Activated T-cell treated with anti-CD3 and anti-CD28 coated beads, Interleukin-2, amount 50 U/mL, for 1 hour (primary cell): Measurements from ENCODE around the gene TRERF1.
"Not testable (repeated sequence)": the region's sequence is repeated elsewhere in the genome, so short reads cannot be mapped to it uniquely, and the experiment has no call there.

ENCODE experiments used
- DNase-seq: peaks from one replicate; pipeline ENCODE4 v3.0.0-alpha.2; 2020

Gene TRERF1

GRCh38 chr6:42236682-42237473, 214.8 kb downstream of the TRERF1 start:
- no peak for DNase-seq

- no peak for DNase-seq
These were observed 215.7 kb downstream of the TRERF1 start for GRCh38 chr6:42236030-42236429.

- no peak for DNase-seq
These were observed 219.7 kb downstream of the TRERF1 start for GRCh38 chr6:42232035-42232434.

- DNase-seq: no peak
These were observed 221.1 kb downstream of the TRERF1 start for GRCh38 chr6:42230345-42231321.

- no peak for DNase-seq
These were observed 222.1 kb downstream of the TRERF1 start for GRCh38 chr6:42229506-42230119.

- DNase-seq: no peak
These were observed 223.4 kb downstream of the TRERF1 start for GRCh38 chr6:42228305-42228704.

- DNase-seq: no peak
These were observed 224.4 kb downstream of the TRERF1 start for GRCh38 chr6:42227173-42227850.

- no peak for DNase-seq
These were observed 225.0 kb downstream of the TRERF1 start for GRCh38 chr6:42226645-42227143.

GRCh38 chr6:42226161-42226611, 225.5 kb downstream of the TRERF1 start:
- no peak for DNase-seq

GRCh38 chr6:42225419-42225818, 226.3 kb downstream of the TRERF1 start:
- DNase-seq: no peak

- no peak for DNase-seq
These were observed 226.7 kb downstream of the TRERF1 start for GRCh38 chr6:42225029-42225339.

- no peak for DNase-seq
These were observed 227.3 kb downstream of the TRERF1 start for GRCh38 chr6:42224222-42225028.

GRCh38 chr6:42222448-42222847, 229.3 kb downstream of the TRERF1 start:
- DNase-seq: no peak

GRCh38 chr6:42221546-42221945, 230.2 kb downstream of the TRERF1 start:
- no peak for DNase-seq

- DNase-seq: no peak
These were observed 230.9 kb downstream of the TRERF1 start for GRCh38 chr6:42220807-42221206.

GRCh38 chr6:42217519-42218367, 234.0 kb downstream of the TRERF1 start, which contains the start of gene MRPS10:
MRPS10 (minus strand) TSS chr6:42217861; CDS start chr6:42217849, 12 bp downstream.
- peak; percentile 87 for DNase-seq

GRCh38 chr6:42217157-42217518, 234.6 kb downstream of the TRERF1 start:
- no peak for DNase-seq

- not testable (repeated sequence) for DNase-seq
These were observed 235.2 kb downstream of the TRERF1 start for GRCh38 chr6:42216495-42216894.

- DNase-seq: no peak
These were observed 239.3 kb downstream of the TRERF1 start for GRCh38 chr6:42212442-42212841.

GRCh38 chr6:42211726-42212125, 240.0 kb downstream of the TRERF1 start:
- no peak for DNase-seq

GRCh38 chr6:42210551-42210950, 241.2 kb downstream of the TRERF1 start:
- DNase-seq: no peak
